HG03520 (cell line): Measurements from ENCODE around the gene MMS19.
"Not testable (repeated sequence)": the region's sequence is repeated elsewhere in the genome, so short reads cannot be mapped to it uniquely, and the experiment has no call there.

Experiments used
- ATAC-seq: cut with Tn5 transposase; IDR thresholded peaks from one replicate; pipeline ENCODE4 v1.9.1; 2021; ENCODE audit warnings: mild to moderate bottlenecking, moderate library complexity; ENCODE audit not compliant: unreplicated experiment

MMS19 gene

GRCh38 chr10:97529685-97530465 lies 31.7 kb upstream of the MMS19 start:
- ATAC-seq = no peak

GRCh38 chr10:97528876-97529275 lies 30.7 kb upstream of the MMS19 start:
- ATAC-seq = not testable (repeated sequence)

- ATAC-seq = no peak
These were observed 27.5 kb upstream of the MMS19 start for GRCh38 chr10:97525683-97526110.

GRCh38 chr10:97525086-97525485 lies 26.9 kb upstream of the MMS19 start:
- no peak for ATAC-seq

GRCh38 chr10:97522937-97523336 lies 24.7 kb upstream of the MMS19 start:
- ATAC-seq = no peak

- no peak for ATAC-seq
These were observed 23.8 kb upstream of the MMS19 start for GRCh38 chr10:97522071-97522470.

- no peak for ATAC-seq
These were observed 22.9 kb upstream of the MMS19 start for GRCh38 chr10:97520978-97521761.

GRCh38 chr10:97520520-97520919 lies 22.3 kb upstream of the MMS19 start:
- ATAC-seq = no peak

- ATAC-seq = no peak
These were observed 21.1 kb upstream of the MMS19 start for GRCh38 chr10:97519342-97519741.

GRCh38 chr10:97518301-97519043 lies 20.2 kb upstream of the MMS19 start:
- no peak for ATAC-seq

GRCh38 chr10:97517778-97518300 lies 19.6 kb upstream of the MMS19 start:
- ATAC-seq = no peak

GRCh38 chr10:97517096-97517750 lies 19.0 kb upstream of the MMS19 start:
- no peak for ATAC-seq

GRCh38 chr10:97515271-97515978 lies 17.2 kb upstream of the MMS19 start:
- ATAC-seq = no peak

GRCh38 chr10:97514344-97514743 lies 16.1 kb upstream of the MMS19 start:
- no peak for ATAC-seq

- no peak for ATAC-seq
These were observed 14.8 kb upstream of the MMS19 start for GRCh38 chr10:97512993-97513392.

- no peak for ATAC-seq
These were observed 13.7 kb upstream of the MMS19 start for GRCh38 chr10:97511711-97512440.

- ATAC-seq = no peak
These were observed 12.5 kb upstream of the MMS19 start for GRCh38 chr10:97510686-97511085.

- no peak for ATAC-seq
These were observed 11.0 kb upstream of the MMS19 start for GRCh38 chr10:97509120-97509680.

GRCh38 chr10:97508342-97508741 lies 10.1 kb upstream of the MMS19 start:
- ATAC-seq = no peak
